ENCODE results near the gene CDHR3.

The CDHR3 gene

DNA sequence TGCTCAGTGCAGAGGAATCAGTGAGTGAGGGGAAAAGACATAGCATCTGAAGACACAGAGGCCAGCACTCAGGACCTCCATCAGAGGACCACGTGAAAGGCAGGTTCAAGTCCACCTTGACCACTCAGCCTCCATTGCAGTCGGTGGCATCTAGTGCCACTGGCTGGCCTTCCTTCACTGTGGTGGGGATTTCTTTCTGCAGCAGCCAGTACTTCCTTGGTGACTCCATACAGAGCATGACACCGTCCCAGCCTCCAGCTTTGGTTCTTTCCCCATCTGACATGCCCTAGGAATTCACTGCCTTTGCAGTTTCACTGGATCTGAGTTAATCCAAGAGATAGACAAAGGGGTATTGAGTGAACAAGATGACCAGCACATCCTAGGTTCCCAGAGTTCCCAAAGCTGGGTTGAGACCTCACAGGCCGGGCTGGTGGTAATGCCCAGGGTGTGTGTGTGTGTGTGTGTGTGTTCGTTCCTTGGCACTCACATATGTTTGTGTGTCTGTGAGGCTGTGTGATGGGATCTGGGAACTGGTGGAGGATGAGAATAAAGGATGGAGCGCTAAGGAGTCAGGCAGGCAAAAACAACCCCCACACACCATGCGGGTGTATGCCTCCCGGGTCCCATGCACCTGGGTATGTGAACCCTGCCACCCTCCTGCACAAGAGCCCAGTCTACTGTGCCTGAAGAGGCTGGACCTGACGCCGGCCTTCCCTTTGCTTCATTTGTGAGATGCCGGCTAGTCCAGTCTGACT, 91.3 kb downstream of the CDHR3 start:
- peaks cover 11% of the 10 kb centered on the region for H3K9me3 ChIP-seq

DNA sequence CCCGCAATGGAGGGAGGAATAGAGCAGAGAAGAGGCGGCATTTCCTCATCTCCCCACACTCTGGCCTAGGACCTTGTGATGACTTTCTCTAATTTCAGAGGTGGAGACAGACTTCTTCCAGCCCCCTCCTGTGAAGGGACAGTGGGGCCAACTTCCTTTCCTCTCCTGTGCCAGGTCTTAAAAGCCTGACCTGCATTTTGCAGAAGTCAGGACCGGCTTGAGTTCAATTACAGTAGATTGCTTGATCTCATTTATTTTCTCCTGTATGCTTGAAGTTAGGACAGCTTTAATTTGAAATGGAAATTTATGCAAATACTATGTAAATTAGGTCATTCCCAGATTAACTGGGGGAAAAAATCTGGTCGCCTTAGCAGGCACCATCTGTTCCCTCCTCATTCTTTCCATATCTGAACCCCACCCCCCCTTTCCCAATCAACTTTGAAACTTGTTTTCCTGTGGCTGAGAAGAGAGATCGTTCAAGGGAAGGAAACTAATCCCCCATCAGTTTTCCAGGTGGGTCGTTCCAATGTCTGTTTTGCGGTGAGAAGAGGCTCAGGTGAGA, 92.0 kb downstream of the CDHR3 start:
- H3K4me3 ChIP-seq = no peak overlapping the region
- H3K4me2 ChIP-seq = no peak overlapping the region
- H3K9me3 ChIP-seq = peaks cover 11% of the 10 kb centered on the region
- H3K9ac ChIP-seq = no peak overlapping the region
- H3K27me3 ChIP-seq = no peaks in the 10 kb centered on the region
- no peaks in the 10 kb centered on the region for H3K36me3 ChIP-seq
- no peak overlapping the region for H3K27ac ChIP-seq
- H4K20me1 ChIP-seq = no peaks in the 10 kb centered on the region
- no peak for TF ChIP-seq Cebpa-rat (IDR thresholded peaks at IDR 0.05)
- H3K4me1 ChIP-seq = peaks cover 36% of the 10 kb centered on the region

More for the DNA sequence above, 91.3 kb downstream of the CDHR3 start:
- H4K20me1 ChIP-seq = no peaks in the 10 kb centered on the region
- no peaks in the 10 kb centered on the region for H3K27me3 ChIP-seq
- no peak for TF ChIP-seq Cebpa-rat (IDR thresholded peaks at IDR 0.05)
- H3K4me3 ChIP-seq = no peak overlapping the region
- H3K4me2 ChIP-seq = no peak overlapping the region
- H3K9ac ChIP-seq = no peak overlapping the region
- no peak overlapping the region for H3K27ac ChIP-seq
- H3K4me1 ChIP-seq = peaks cover 36% of the 10 kb centered on the region
- H3K36me3 ChIP-seq = no peaks in the 10 kb centered on the region

DNA sequence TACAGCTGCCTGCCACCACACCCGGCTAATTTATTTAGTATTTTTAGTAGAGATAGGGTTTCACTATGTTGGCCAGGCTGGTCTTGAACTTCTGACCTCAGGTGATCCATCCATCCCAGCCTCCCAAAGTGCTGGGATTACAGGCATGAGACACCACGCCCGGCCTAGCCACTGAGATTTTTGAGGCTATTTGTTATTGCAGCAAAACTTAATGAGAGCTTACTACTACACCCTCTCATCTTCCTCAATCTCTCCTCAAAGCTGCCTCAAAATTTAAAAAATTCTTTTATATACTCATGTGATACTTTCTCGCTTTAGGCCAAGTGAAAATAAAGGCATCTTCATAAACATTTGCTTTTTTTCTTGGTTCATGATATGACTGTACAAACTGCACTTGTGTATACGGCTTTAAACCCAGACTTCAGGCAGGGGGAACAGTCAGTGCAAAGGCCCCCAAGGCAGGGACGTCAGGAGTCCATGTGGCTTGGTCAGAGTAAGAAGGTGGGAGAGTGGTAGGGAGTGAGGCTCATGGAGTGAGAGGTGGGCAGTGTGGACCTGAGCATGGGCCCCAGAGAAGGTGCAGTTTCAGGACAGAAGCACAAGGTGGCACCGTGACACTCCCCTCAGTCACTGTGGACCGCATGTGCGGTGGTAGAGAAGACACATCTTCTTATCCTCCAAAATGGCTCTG, 93.6 kb downstream of the CDHR3 start:
- H3K4me3 ChIP-seq = no peak overlapping the region
- no peak for TF ChIP-seq Cebpa-rat (IDR thresholded peaks at IDR 0.05)
- H3K9ac ChIP-seq = no peak overlapping the region
- H3K4me2 ChIP-seq = no peak overlapping the region
- H4K20me1 ChIP-seq = no peaks in the 10 kb centered on the region
- peaks cover 47% of the 10 kb centered on the region for H3K4me1 ChIP-seq
- H3K27ac ChIP-seq = no peak overlapping the region
- no peaks in the 10 kb centered on the region for H3K36me3 ChIP-seq
- H3K9me3 ChIP-seq = peaks cover 11% of the 10 kb centered on the region
- H3K27me3 ChIP-seq = no peaks in the 10 kb centered on the region

DNA sequence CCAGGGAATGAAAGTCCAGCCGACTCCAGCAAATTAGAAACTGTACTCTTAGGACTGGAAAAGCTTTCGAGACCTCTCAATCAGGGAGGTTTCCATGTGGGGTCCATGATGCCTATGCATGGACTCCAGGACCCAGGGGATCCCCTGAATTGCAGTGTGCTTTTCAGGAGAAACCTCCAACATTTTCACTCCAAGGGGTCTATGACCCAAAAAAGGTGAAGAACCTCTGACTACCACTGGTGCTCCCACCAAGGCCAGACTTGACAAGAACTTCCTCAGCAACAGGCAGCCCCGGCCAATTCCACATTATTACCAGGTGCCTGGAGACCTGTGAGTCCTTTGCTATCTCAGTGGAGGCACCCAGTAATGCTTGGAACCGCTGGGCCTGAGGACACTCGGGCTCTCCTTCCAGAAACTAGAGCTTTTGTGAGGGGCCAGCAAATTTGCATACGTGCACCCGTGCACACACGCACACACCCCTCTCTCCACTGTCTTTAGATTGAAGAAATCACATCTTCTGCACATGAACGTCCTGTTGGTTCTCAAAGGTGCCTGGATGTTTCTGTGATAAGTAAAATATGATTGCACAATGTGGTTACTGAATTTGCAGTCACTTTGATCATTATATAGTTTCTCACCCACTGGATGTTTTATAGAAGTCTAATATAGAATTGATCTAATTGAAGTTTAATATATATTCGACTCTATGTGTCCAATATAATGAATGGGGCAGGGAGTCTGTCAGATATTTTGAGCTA, 94.3 kb downstream of the CDHR3 start:
- H3K27me3 ChIP-seq = no peaks in the 10 kb centered on the region
- H3K36me3 ChIP-seq = no peaks in the 10 kb centered on the region
- 0 out of 2 replicates have a peak, but pooled peaks have one; percentile 27 for TF ChIP-seq Cebpa-rat (IDR thresholded peaks at IDR 0.05)
- H4K20me1 ChIP-seq = no peaks in the 10 kb centered on the region
- H3K4me3 ChIP-seq = no peak overlapping the region
- peaks cover 55% of the 10 kb centered on the region for H3K4me1 ChIP-seq
- peak overlapping the region; percentile 77 for H3K4me2 ChIP-seq
- no peak overlapping the region for H3K27ac ChIP-seq
- no peak overlapping the region for H3K9ac ChIP-seq
- H3K9me3 ChIP-seq = peaks cover 9% of the 10 kb centered on the region; the same call in 1 of the 2 replicates

DNA sequence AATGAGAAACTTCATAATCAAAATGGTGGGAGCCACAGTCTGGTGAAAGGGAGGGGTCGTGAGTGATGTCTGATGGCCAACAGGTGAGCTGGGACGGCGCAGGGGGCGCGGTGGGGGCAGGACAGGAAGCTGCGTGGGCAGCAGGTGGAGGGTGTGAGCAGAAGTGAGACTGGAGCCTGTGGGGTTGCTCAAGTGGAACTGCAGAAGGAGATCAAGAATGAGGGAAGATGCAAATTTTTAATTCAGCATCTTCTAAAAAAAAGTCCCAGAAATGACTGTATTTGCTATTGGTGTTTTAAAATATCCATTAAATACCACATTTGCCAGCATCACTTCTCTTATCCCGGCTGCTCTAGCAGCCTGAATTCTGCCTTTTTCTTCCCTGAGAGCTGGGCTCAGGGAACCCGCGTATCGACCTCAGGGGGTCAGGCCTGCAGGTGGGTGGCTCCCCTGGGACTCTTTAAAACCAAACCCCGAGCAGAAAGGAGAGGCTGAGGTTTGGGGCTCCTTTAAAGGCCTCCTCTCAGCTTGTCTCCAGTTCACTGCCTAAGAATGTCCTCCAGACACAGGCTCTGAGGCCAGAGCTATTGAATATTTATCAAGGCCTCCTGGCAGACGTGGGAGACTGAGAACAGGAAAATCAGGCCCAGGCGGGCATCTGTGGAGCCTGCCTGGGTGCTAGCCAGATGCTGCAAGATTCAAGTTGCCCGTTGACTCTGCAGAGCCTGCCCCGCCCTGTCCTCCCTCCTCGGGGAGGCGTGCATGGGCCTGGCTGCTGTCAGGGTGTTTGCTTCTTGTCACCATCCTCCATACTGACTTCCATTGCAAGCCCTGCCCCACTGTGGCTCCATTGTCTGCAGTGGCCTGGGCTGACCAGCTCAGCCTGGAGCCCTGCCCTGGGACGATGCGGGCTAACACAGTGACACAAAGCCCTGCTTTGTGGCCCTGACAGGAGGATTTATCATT, 95.2 kb downstream of the CDHR3 start:
- Histone ChIP-seq H3K4me1 (peaks cover 60% of the 10 kb centered on the region), H3K4me3 (no peak overlapping the region), H3K9me3 (peaks cover 9% of the 10 kb centered on the region; the same call in 1 of the 2 replicates), H3K27ac (peak overlapping the region; percentile 52), H3K36me3 (no peaks in the 10 kb centered on the region), H3K27me3 (no peaks in the 10 kb centered on the region), H3K4me2 (peak overlapping the region; percentile 77), H4K20me1 (no peaks in the 10 kb centered on the region), H3K9ac (peak overlapping the region; percentile 13; the same call in 1 of the 2 replicates)
- no peak for TF ChIP-seq Cebpa-rat (IDR thresholded peaks at IDR 0.05)

DNA sequence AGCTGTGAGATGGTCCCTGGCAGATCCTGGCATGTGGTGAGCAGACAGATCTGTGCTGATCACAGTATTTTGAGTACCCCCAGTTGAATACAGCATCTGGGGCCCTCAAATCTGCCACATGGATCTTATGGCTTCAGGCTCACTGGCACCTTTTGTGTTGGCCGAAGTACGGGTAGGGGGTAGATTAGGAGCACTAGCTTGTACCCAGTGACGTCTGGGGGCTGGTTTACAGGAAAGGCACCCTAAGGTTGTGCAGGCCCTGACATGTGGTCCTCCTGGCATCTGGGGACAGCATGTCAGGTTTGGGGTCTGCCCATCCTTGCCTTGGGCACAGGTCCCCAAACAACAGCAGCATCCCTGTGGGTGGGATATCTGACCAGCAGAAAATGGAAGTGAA, 95.9 kb downstream of the CDHR3 start:
- no peak overlapping the region for H3K4me3 ChIP-seq
- no peaks in the 10 kb centered on the region for H3K36me3 ChIP-seq
- H3K9me3 ChIP-seq = peaks cover 9% of the 10 kb centered on the region; the same call in 1 of the 2 replicates
- no peak for TF ChIP-seq Cebpa-rat (IDR thresholded peaks at IDR 0.05)
- peak overlapping the region; percentile 52 for H3K27ac ChIP-seq
- H3K9ac ChIP-seq = peak overlapping the region; percentile 13; the same call in 1 of the 2 replicates
- no peaks in the 10 kb centered on the region for H4K20me1 ChIP-seq
- no peaks in the 10 kb centered on the region for H3K27me3 ChIP-seq
- peak overlapping the region; percentile 77 for H3K4me2 ChIP-seq
- peaks cover 67% of the 10 kb centered on the region for H3K4me1 ChIP-seq

DNA sequence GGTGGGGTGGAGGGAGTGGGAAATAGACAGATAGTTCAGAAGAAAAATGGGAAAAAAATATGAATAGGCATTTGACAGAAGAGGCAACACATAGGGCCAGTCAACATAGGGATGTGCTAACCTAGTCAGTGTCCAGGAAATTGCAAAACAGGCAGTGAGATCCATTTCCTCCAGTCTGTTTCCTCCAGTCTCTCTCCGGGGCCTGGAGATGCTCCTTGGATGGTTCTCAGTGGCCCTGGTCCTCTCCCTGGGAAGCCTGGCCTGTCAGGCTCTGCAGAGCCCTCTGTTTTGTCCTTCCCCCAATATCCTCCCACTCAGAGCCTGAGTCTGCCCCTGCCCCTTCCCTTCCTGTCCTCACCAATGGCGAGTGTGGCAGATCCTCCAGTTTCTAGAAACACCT, 96.5 kb downstream of the CDHR3 start:
- no peak overlapping the region for H3K4me3 ChIP-seq
- no peaks in the 10 kb centered on the region for H3K27me3 ChIP-seq
- H3K4me2 ChIP-seq = peak overlapping the region; percentile 77
- H3K4me1 ChIP-seq = peaks cover 73% of the 10 kb centered on the region
- no peak overlapping the region for H3K27ac ChIP-seq
- no peak overlapping the region for H3K9ac ChIP-seq
- TF ChIP-seq Cebpa-rat (IDR thresholded peaks at IDR 0.05) = no peak
- H3K9me3 ChIP-seq = peaks cover 9% of the 10 kb centered on the region; the same call in 1 of the 2 replicates
- no peaks in the 10 kb centered on the region for H3K36me3 ChIP-seq
- H4K20me1 ChIP-seq = no peaks in the 10 kb centered on the region

DNA sequence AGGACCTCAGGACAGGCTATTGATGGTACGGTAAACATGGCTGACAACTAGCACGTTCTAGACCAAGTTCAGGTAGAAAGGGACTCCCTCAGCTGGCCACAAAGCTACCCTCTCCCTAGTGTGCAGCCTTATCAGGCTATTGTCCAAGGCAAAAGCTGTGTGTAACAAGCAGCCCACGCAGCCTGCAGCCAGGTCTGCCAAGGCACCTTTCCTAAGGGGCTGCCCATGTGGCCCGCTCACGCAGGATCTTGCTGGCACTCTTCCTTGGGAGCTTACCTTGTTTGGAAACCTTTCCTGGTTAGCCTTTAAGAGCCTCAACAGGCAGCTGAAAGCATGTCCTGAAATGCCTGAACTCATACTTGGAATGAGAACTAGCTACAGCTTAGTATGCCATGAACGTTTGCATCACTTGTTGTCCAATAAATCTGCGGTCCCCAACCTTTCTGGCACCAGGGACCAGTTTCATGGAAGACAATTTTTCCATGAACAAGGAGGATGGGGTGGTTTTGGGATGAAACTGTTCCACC, 97.4 kb downstream of the CDHR3 start:
- peaks cover 82% of the 10 kb centered on the region for H3K4me1 ChIP-seq
- H3K4me2 ChIP-seq = no peak overlapping the region
- no peak overlapping the region for H3K27ac ChIP-seq
- TF ChIP-seq Cebpa-rat (IDR thresholded peaks at IDR 0.05) = no peak
- no peaks in the 10 kb centered on the region for H3K27me3 ChIP-seq
- peaks cover 9% of the 10 kb centered on the region; the same call in 1 of the 2 replicates for H3K9me3 ChIP-seq
- no peak overlapping the region for H3K4me3 ChIP-seq
- no peak overlapping the region for H3K9ac ChIP-seq
- H4K20me1 ChIP-seq = no peaks in the 10 kb centered on the region
- H3K36me3 ChIP-seq = no peaks in the 10 kb centered on the region
